ENCODE results near the gene OR11L1. TPM values are rescaled to one million over a fixed set of nuclear protein-coding genes. Genes with fewer than 3 reads are reported as not detected.
A peak's percentile ranks its signal among the peaks of the same experiment; 100 is the strongest.

The OR11L1 gene
- total and polyA plus RNA-seq, 7 experiments from 2014 or later = not detected

- no peaks in the 10 kb centered on the region for H3K9me3 ChIP-seq (ENCODE audit: control insufficient read depth in 2 of 3, low read length in 3 of 3)
- no peaks in the 10 kb centered on the region for H3K36me3 ChIP-seq (ENCODE audit: control insufficient read depth in 2 of 3, insufficient read depth in 3 of 3, low read length in 3 of 3)
- CTCF ChIA-PET = no interaction called here
- H3K4me1 Mint-ChIP-seq = peaks cover 0 to 4% (median 0%) of the 10 kb centered on the region in 7 donors
- no peaks in the 10 kb centered on the region for H3K27me3 ChIP-seq (ENCODE audit: control insufficient read depth in 2 of 2, insufficient read depth in 2 of 2, low read length in 2 of 2)
- H3K27me3 Mint-ChIP-seq = no peaks in the 10 kb centered on the region
- POLR2A ChIA-PET = no interaction called here
- H3K4me3 Mint-ChIP-seq = no peak overlapping the region
- no peaks in the 10 kb centered on the region for H3K4me1 ChIP-seq (ENCODE audit: control insufficient read depth in 2 of 2, insufficient read depth in 2 of 2, low read length in 2 of 2)
- H3K9me3 Mint-ChIP-seq = peaks cover 0 to 1% (median 0%) of the 10 kb centered on the region in 11 donors
- no peak overlapping the region for H3K4me3 ChIP-seq (ENCODE audit: low read length)
- H3K36me3 Mint-ChIP-seq = no peaks in the 10 kb centered on the region
- intact Hi-C loops (cut with micrococcal nuclease) = no loop called here
- ATAC-seq (no peak), DNase-seq (no peak)
- no peak overlapping the region for H3K27ac ChIP-seq (ENCODE audit: low read depth, low read length)
- no peak overlapping the region for H3K27ac Mint-ChIP-seq
These were observed 4.0 kb upstream of the OR11L1 start for GRCh38 chr1:247845693-247846017.

- ChIA-PET CTCF (no interaction called here), POLR2A (no interaction called here)
- no peaks in the 10 kb centered on the region for H3K36me3 Mint-ChIP-seq
- Histone ChIP-seq H3K4me3 (ENCODE audit: low read length) (no peak overlapping the region), H3K36me3 (ENCODE audit: control insufficient read depth in 2 of 3, insufficient read depth in 3 of 3, low read length in 3 of 3) (no peaks in the 10 kb centered on the region), H3K27ac (ENCODE audit: low read depth, low read length) (no peak overlapping the region), H3K27me3 (ENCODE audit: control insufficient read depth in 2 of 2, insufficient read depth in 2 of 2, low read length in 2 of 2) (no peaks in the 10 kb centered on the region), H3K4me1 (ENCODE audit: control insufficient read depth in 2 of 2, insufficient read depth in 2 of 2, low read length in 2 of 2) (no peaks in the 10 kb centered on the region), H3K9me3 (ENCODE audit: control insufficient read depth in 2 of 3, low read length in 3 of 3) (no peaks in the 10 kb centered on the region)
- H3K27ac Mint-ChIP-seq = no peak overlapping the region
- H3K27me3 Mint-ChIP-seq = no peaks in the 10 kb centered on the region
- no peak for ATAC-seq
- no peak overlapping the region for H3K4me3 Mint-ChIP-seq
- H3K4me1 Mint-ChIP-seq = peaks cover 0 to 4% (median 0%) of the 10 kb centered on the region in 7 donors
- intact Hi-C loops (cut with micrococcal nuclease) = no loop called here
- no peak for DNase-seq
- peaks cover 0 to 1% (median 0%) of the 10 kb centered on the region in 11 donors for H3K9me3 Mint-ChIP-seq
These were observed 3.5 kb upstream of the OR11L1 start for GRCh38 chr1:247845011-247845692.

- Mint-ChIP-seq H3K27ac (no peak overlapping the region), H3K36me3 (no peaks in the 10 kb centered on the region), H3K27me3 (no peaks in the 10 kb centered on the region), H3K4me3 (no peak overlapping the region), H3K4me1 (peaks cover 0 to 4% (median 0%) of the 10 kb centered on the region in 7 donors), H3K9me3 (peaks cover 0 to 3% (median 0%) of the 10 kb centered on the region in 11 donors)
- intact Hi-C loops (cut with micrococcal nuclease) = no loop called here
- Histone ChIP-seq H3K4me3 (ENCODE audit: low read length) (no peak overlapping the region), H3K36me3 (ENCODE audit: control insufficient read depth in 2 of 3, insufficient read depth in 3 of 3, low read length in 3 of 3) (no peaks in the 10 kb centered on the region), H3K27me3 (ENCODE audit: control insufficient read depth in 2 of 2, insufficient read depth in 2 of 2, low read length in 2 of 2) (no peaks in the 10 kb centered on the region), H3K9me3 (ENCODE audit: control insufficient read depth in 2 of 3, low read length in 3 of 3) (no peaks in the 10 kb centered on the region), H3K27ac (ENCODE audit: low read depth, low read length) (no peak overlapping the region), H3K4me1 (ENCODE audit: control insufficient read depth in 2 of 2, insufficient read depth in 2 of 2, low read length in 2 of 2) (no peaks in the 10 kb centered on the region)
- ATAC-seq (no peak), DNase-seq (no peak)
- ChIA-PET CTCF (interaction anchor here (0.5 kb wide), 1 partner anchor 11 kb away, joined by 5 read pairs; no protein-coding TSS in a partner anchor), POLR2A (no interaction called here)
These were observed 1.7 kb upstream of the OR11L1 start for GRCh38 chr1:247843411-247843810.

GRCh38 chr1:247840818-247841217, 878 bp downstream of the OR11L1 start:
- ChIA-PET POLR2A (no interaction called here), CTCF (no interaction called here)
- H3K4me3 Mint-ChIP-seq = no peak overlapping the region

GRCh38 chr1:247833601-247834000, 8.1 kb downstream of the OR11L1 start:
- H3K27ac ChIP-seq (ENCODE audit: low read depth, low read length) = no peak overlapping the region
- ChIA-PET CTCF (no interaction called here), POLR2A (no interaction called here)
- no peaks in the 10 kb centered on the region for H3K27me3 ChIP-seq (ENCODE audit: control insufficient read depth in 2 of 2, insufficient read depth in 2 of 2, low read length in 2 of 2)
- no peak for DNase-seq
- no peaks in the 10 kb centered on the region for H3K9me3 ChIP-seq (ENCODE audit: control insufficient read depth in 2 of 3, low read length in 3 of 3)
- H3K4me1 ChIP-seq (ENCODE audit: control insufficient read depth in 2 of 2, insufficient read depth in 2 of 2, low read length in 2 of 2) = no peaks in the 10 kb centered on the region
- H3K9me3 Mint-ChIP-seq = peaks cover 0 to 3% (median 0%) of the 10 kb centered on the region in 11 donors
- H3K27ac Mint-ChIP-seq = no peak overlapping the region
- no peaks in the 10 kb centered on the region for H3K36me3 ChIP-seq (ENCODE audit: control insufficient read depth in 2 of 3, insufficient read depth in 3 of 3, low read length in 3 of 3)
- no peaks in the 10 kb centered on the region for H3K4me1 Mint-ChIP-seq
- H3K36me3 Mint-ChIP-seq = no peaks in the 10 kb centered on the region
- no peak overlapping the region for H3K4me3 ChIP-seq (ENCODE audit: low read length)
- ATAC-seq = no peak
- intact Hi-C loops (cut with micrococcal nuclease) = no loop called here
- H3K4me3 Mint-ChIP-seq = no peak overlapping the region
- peaks cover 0 to 14% (median 5%) of the 10 kb centered on the region in 5 donors for H3K27me3 Mint-ChIP-seq

More at GRCh38 chr1:247840818-247841217, 878 bp downstream of the OR11L1 start:
- DNase-seq (no peak), ATAC-seq (no peak)
- Histone ChIP-seq H3K27ac (ENCODE audit: low read depth, low read length) (no peak overlapping the region), H3K4me1 (ENCODE audit: control insufficient read depth in 2 of 2, insufficient read depth in 2 of 2, low read length in 2 of 2) (no peaks in the 10 kb centered on the region), H3K9me3 (ENCODE audit: control insufficient read depth in 2 of 3, low read length in 3 of 3) (no peaks in the 10 kb centered on the region), H3K4me3 (ENCODE audit: low read length) (no peak overlapping the region), H3K27me3 (ENCODE audit: control insufficient read depth in 2 of 2, insufficient read depth in 2 of 2, low read length in 2 of 2) (no peaks in the 10 kb centered on the region), H3K36me3 (ENCODE audit: control insufficient read depth in 2 of 3, insufficient read depth in 3 of 3, low read length in 3 of 3) (no peaks in the 10 kb centered on the region)
- intact Hi-C loops (cut with micrococcal nuclease) = no loop called here
- Mint-ChIP-seq H3K9me3 (peaks cover 0 to 3% (median 0%) of the 10 kb centered on the region in 11 donors), H3K27me3 (peaks cover 0 to 7% (median 0%) of the 10 kb centered on the region in 5 donors), H3K36me3 (no peaks in the 10 kb centered on the region), H3K4me1 (peaks cover 0 to 4% (median 0%) of the 10 kb centered on the region in 7 donors), H3K27ac (peak overlapping the region in 1 of 9 donors; percentile 33)

- Histone ChIP-seq H3K4me3 (ENCODE audit: low read length) (no peak overlapping the region), H3K36me3 (ENCODE audit: control insufficient read depth in 2 of 3, insufficient read depth in 3 of 3, low read length in 3 of 3) (no peaks in the 10 kb centered on the region), H3K9me3 (ENCODE audit: control insufficient read depth in 2 of 3, low read length in 3 of 3) (no peaks in the 10 kb centered on the region), H3K4me1 (ENCODE audit: control insufficient read depth in 2 of 2, insufficient read depth in 2 of 2, low read length in 2 of 2) (no peaks in the 10 kb centered on the region), H3K27ac (ENCODE audit: low read depth, low read length) (no peak overlapping the region), H3K27me3 (ENCODE audit: control insufficient read depth in 2 of 2, insufficient read depth in 2 of 2, low read length in 2 of 2) (no peaks in the 10 kb centered on the region)
- Mint-ChIP-seq H3K27me3 (peaks cover 0 to 11% (median 5%) of the 10 kb centered on the region in 5 donors), H3K36me3 (no peaks in the 10 kb centered on the region), H3K4me3 (no peak overlapping the region), H3K4me1 (no peaks in the 10 kb centered on the region), H3K27ac (no peak overlapping the region), H3K9me3 (peaks cover 0 to 1% (median 0%) of the 10 kb centered on the region in 11 donors)
- intact Hi-C loops (cut with micrococcal nuclease) = no loop called here
- ATAC-seq (no peak), DNase-seq (no peak)
- ChIA-PET POLR2A (no interaction called here), CTCF (no interaction called here)
These were observed 12.0 kb downstream of the OR11L1 start for GRCh38 chr1:247829656-247830055.

- ATAC-seq (no peak), DNase-seq (no peak)
- H3K4me3 Mint-ChIP-seq = no peak overlapping the region
- intact Hi-C loops (cut with micrococcal nuclease) = no loop called here
- H3K4me1 ChIP-seq (ENCODE audit: control insufficient read depth in 2 of 2, insufficient read depth in 2 of 2, low read length in 2 of 2) = no peaks in the 10 kb centered on the region
- H3K36me3 Mint-ChIP-seq = no peaks in the 10 kb centered on the region
- no peaks in the 10 kb centered on the region for H3K9me3 ChIP-seq (ENCODE audit: control insufficient read depth in 2 of 3, low read length in 3 of 3)
- no peak overlapping the region for H3K4me3 ChIP-seq (ENCODE audit: low read length)
- no peaks in the 10 kb centered on the region for H3K4me1 Mint-ChIP-seq
- no peaks in the 10 kb centered on the region for H3K27me3 ChIP-seq (ENCODE audit: control insufficient read depth in 2 of 2, insufficient read depth in 2 of 2, low read length in 2 of 2)
- no peaks in the 10 kb centered on the region for H3K27me3 Mint-ChIP-seq
- ChIA-PET POLR2A (no interaction called here), CTCF (no interaction called here)
- H3K27ac Mint-ChIP-seq = no peak overlapping the region
- H3K36me3 ChIP-seq (ENCODE audit: control insufficient read depth in 2 of 3, insufficient read depth in 3 of 3, low read length in 3 of 3) = no peaks in the 10 kb centered on the region
- no peak overlapping the region for H3K27ac ChIP-seq (ENCODE audit: low read depth, low read length)
- H3K9me3 Mint-ChIP-seq = peaks cover 0 to 1% (median 0%) of the 10 kb centered on the region in 11 donors
These were observed 16.3 kb downstream of the OR11L1 start for GRCh38 chr1:247825362-247825761.
